SU-DHL-6 (cell line): ENCODE results near the gene CDCA3.

Experiments
- EZH2phosphoT487 ChIP-seq: fragments of 200-600 bp; sonication (generic), shearing (Covaris generic); conservative IDR thresholded peaks from 2 replicates; pipeline ENCODE4 v1.6.1; 2018; ENCODE audit warnings: mild to moderate bottlenecking, antibody characterized with exemption, low read length, moderate library complexity, mixed read lengths
- TF ChIP-seq, protein P1 (sequence below): fragments of 200-600 bp; sonication (generic); IDR thresholded peaks from one replicate; pipeline ENCODE4 v1.5.1; 2017; ENCODE audit warnings: antibody characterized with exemption, mild to moderate bottlenecking, low read length, moderate library complexity; ENCODE audit not compliant: insufficient read depth, poor library complexity, severe bottlenecking

DNA sequence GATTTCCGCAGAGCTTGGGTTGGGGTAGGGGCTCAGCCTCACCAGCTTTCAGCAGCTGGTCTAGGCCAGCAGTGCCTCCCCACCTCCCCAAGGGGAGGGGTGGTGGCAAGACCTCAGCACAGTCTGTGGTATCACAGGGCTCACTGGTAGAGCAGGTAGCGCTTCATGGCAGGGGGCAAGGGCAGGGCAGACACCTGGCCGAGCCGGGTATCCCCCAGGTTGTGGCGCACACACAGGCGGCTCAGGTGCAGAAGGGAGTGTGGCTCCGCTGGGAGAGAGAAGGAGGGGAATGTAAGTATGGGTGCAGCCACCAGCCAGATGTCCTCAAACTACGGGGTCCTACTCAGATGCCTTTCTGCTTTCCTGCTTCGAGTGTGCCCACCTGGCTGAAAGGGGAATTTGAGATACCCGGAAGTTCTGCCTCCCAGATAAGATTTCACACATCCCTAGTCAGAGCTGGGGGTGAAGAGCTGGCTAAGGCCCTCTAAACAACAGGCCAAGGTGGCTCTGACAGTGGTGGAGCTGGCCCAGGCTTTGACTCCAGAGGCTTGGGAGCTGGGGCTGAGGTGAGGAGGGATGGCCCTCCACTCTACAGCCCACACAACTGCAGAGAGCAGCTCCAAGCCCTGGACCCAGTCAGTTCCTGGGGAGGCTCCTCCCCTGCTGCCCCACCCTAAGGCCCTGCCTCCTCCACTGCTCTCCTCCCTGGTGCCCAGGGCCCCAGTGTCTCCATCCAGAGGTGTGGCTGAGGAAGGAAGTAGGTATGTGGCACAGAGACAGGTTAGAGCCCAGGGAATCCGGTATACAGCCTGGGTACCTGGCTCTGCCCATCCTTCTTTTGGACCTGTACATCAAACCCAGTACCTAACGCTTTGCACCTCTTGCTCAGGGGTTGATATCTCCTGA lies 20.2 kb upstream of the CDCA3 start:
- TF ChIP-seq, protein P1, sequence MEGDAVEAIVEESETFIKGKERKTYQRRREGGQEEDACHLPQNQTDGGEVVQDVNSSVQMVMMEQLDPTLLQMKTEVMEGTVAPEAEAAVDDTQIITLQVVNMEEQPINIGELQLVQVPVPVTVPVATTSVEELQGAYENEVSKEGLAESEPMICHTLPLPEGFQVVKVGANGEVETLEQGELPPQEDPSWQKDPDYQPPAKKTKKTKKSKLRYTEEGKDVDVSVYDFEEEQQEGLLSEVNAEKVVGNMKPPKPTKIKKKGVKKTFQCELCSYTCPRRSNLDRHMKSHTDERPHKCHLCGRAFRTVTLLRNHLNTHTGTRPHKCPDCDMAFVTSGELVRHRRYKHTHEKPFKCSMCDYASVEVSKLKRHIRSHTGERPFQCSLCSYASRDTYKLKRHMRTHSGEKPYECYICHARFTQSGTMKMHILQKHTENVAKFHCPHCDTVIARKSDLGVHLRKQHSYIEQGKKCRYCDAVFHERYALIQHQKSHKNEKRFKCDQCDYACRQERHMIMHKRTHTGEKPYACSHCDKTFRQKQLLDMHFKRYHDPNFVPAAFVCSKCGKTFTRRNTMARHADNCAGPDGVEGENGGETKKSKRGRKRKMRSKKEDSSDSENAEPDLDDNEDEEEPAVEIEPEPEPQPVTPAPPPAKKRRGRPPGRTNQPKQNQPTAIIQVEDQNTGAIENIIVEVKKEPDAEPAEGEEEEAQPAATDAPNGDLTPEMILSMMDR, result no peak
- TF ChIP-seq EZH2phosphoT487, result no peak
